ENCODE results near the gene COL16A1.

COL16A1 gene

DNA sequence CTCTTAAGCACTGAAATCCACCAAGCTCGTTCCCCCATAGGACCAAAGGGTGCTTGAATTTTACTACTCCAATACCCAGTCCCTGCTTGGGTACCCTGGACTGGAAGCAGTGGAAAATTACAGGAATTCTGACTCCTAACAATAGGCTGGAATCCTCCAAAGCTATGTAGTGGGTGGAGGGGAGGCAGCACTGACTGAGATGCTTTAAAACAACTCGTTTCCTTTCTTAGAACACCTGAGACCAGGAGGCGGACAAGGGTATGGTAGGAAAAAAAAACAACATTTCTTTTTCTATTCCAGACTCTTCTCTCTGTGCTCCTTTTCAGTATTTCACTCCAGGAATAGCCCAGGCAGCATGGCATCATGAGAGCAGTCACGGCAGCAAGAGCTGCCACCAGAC lies 61.5 kb downstream of the COL16A1 start (continued):
- TF ChIP-seq, protein P1, sequence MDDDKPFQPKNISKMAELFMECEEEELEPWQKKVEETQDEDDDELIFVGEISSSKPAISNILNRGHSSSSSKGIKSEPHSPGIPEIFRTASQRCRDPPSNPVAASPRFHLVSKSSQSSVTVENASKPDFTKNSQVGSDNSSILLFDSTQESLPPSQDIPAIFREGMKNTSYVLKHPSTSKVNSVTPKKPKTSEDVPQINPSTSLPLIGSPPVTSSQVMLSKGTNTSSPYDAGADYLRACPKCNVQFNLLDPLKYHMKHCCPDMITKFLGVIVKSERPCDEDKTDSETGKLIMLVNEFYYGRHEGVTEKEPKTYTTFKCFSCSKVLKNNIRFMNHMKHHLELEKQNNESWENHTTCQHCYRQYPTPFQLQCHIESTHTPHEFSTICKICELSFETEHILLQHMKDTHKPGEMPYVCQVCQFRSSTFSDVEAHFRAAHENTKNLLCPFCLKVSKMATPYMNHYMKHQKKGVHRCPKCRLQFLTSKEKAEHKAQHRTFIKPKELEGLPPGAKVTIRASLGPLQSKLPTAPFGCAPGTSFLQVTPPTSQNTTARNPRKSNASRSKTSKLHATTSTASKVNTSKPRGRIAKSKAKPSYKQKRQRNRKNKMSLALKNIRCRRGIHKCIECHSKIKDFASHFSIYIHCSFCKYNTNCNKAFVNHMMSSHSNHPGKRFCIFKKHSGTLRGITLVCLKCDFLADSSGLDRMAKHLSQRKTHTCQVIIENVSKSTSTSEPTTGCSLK (tag by site-specific recombination; IDR thresholded peaks at IDR 0.05) = no peak
- TF ChIP-seq, protein P2, sequence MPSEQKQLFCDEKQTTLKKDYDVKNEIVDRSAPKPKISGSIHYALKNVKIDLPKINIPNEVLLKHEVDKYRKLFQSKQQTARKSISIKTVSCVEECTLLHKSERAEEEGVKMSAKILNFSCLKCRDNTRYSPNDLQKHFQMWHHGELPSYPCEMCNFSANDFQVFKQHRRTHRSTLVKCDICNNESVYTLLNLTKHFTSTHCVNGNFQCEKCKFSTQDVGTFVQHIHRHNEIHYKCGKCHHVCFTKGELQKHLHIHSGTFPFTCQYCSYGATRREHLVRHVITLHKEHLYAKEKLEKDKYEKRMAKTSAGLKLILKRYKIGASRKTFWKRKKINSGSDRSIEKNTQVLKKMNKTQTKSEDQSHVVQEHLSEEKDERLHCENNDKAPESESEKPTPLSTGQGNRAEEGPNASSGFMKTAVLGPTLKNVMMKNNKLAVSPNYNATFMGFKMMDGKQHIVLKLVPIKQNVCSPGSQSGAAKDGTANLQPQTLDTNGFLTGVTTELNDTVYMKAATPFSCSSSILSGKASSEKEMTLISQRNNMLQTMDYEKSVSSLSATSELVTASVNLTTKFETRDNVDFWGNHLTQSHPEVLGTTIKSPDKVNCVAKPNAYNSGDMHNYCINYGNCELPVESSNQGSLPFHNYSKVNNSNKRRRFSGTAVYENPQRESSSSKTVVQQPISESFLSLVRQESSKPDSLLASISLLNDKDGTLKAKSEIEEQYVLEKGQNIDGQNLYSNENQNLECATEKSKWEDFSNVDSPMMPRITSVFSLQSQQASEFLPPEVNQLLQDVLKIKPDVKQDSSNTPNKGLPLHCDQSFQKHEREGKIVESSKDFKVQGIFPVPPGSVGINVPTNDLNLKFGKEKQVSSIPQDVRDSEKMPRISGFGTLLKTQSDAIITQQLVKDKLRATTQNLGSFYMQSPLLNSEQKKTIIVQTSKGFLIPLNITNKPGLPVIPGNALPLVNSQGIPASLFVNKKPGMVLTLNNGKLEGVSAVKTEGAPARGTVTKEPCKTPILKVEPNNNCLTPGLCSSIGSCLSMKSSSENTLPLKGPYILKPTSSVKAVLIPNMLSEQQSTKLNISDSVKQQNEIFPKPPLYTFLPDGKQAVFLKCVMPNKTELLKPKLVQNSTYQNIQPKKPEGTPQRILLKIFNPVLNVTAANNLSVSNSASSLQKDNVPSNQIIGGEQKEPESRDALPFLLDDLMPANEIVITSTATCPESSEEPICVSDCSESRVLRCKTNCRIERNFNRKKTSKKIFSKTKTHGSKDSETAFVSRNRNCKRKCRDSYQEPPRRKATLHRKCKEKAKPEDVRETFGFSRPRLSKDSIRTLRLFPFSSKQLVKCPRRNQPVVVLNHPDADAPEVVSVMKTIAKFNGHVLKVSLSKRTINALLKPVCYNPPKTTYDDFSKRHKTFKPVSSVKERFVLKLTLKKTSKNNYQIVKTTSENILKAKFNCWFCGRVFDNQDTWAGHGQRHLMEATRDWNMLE (tag by site-specific recombination; conservative IDR thresholded peaks at IDR 0.05; ENCODE audit: low read depth) = no peak
- TF ChIP-seq, protein P3, sequence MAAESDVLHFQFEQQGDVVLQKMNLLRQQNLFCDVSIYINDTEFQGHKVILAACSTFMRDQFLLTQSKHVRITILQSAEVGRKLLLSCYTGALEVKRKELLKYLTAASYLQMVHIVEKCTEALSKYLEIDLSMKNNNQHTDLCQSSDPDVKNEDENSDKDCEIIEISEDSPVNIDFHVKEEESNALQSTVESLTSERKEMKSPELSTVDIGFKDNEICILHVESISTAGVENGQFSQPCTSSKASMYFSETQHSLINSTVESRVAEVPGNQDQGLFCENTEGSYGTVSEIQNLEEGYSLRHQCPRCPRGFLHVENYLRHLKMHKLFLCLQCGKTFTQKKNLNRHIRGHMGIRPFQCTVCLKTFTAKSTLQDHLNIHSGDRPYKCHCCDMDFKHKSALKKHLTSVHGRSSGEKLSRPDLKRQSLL (tag by site-specific recombination; IDR thresholded peaks at IDR 0.05) = no peak
- TF ChIP-seq, protein P4, sequence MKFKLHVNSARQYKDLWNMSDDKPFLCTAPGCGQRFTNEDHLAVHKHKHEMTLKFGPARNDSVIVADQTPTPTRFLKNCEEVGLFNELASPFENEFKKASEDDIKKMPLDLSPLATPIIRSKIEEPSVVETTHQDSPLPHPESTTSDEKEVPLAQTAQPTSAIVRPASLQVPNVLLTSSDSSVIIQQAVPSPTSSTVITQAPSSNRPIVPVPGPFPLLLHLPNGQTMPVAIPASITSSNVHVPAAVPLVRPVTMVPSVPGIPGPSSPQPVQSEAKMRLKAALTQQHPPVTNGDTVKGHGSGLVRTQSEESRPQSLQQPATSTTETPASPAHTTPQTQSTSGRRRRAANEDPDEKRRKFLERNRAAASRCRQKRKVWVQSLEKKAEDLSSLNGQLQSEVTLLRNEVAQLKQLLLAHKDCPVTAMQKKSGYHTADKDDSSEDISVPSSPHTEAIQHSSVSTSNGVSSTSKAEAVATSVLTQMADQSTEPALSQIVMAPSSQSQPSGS (tag by site-specific recombination; IDR thresholded peaks at IDR 0.05; ENCODE audit: low read depth) = no peak
- TF ChIP-seq, protein P5, sequence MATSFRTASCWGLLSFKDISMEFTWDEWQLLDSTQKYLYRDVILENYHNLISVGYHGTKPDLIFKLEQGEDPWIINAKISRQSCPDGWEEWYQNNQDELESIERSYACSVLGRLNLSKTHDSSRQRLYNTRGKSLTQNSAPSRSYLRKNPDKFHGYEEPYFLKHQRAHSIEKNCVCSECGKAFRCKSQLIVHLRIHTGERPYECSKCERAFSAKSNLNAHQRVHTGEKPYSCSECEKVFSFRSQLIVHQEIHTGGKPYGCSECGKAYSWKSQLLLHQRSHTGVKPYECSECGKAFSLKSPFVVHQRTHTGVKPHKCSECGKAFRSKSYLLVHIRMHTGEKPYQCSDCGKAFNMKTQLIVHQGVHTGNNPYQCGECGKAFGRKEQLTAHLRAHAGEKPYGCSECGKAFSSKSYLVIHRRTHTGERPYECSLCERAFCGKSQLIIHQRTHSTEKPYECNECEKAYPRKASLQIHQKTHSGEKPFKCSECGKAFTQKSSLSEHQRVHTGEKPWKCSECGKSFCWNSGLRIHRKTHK (tag by site-specific recombination; IDR thresholded peaks at IDR 0.05) = no peak
- TF ChIP-seq, protein P6, sequence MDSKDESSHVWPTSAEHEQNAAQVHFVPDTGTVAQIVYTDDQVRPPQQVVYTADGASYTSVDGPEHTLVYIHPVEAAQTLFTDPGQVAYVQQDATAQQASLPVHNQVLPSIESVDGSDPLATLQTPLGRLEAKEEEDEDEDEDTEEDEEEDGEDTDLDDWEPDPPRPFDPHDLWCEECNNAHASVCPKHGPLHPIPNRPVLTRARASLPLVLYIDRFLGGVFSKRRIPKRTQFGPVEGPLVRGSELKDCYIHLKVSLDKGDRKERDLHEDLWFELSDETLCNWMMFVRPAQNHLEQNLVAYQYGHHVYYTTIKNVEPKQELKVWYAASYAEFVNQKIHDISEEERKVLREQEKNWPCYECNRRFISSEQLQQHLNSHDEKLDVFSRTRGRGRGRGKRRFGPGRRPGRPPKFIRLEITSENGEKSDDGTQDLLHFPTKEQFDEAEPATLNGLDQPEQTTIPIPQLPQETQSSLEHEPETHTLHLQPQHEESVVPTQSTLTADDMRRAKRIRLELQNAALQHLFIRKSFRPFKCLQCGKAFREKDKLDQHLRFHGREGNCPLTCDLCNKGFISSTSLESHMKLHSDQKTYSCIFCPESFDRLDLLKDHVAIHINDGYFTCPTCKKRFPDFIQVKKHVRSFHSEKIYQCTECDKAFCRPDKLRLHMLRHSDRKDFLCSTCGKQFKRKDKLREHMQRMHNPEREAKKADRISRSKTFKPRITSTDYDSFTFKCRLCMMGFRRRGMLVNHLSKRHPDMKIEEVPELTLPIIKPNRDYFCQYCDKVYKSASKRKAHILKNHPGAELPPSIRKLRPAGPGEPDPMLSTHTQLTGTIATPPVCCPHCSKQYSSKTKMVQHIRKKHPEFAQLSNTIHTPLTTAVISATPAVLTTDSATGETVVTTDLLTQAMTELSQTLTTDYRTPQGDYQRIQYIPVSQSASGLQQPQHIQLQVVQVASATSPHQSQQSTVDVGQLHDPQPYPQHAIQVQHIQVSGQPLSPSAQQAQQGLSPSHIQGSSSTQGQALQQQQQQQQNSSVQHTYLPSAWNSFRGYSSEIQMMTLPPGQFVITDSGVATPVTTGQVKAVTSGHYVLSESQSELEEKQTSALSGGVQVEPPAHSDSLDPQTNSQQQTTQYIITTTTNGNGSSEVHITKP (tag by site-specific recombination; IDR thresholded peaks at IDR 0.05) = no peak
- TF ChIP-seq OVOL3 (tag by site-specific recombination; IDR thresholded peaks at IDR 0.05) (no peak), ZNF600 (tag by site-specific recombination; IDR thresholded peaks at IDR 0.05) (no peak), IKZF3 (tag by site-specific recombination; IDR thresholded peaks at IDR 0.05) (no peak), ZNF521 (tag by site-specific recombination; IDR thresholded peaks at IDR 0.05) (no peak), ZSCAN16 (tag by site-specific recombination; IDR thresholded peaks at IDR 0.05) (no peak)
